Lower lobe of right lung (tissue), 2 donors: ENCODE results near the gene PARP1. TPM values are rescaled to one million over a fixed set of nuclear protein-coding genes. Genes with fewer than 3 reads are reported as not detected.

Source experiments
- ATAC-seq, 2 donors: fragments of 200-7000 bp; cut with Tn5 transposase; one replicate each; pipeline ENCODE4 v1.9.1; 2020 to 2022; ENCODE audit warnings: mild to moderate bottlenecking in 2 of 2, moderate library complexity in 2 of 2
- DNase-seq: peaks from one replicate; pipeline ENCODE4 v3.0.0-alpha.2; 2020
- H3K27ac ChIP-seq: fragments of 200-600 bp; one replicate; pipeline ENCODE4 v1.8.0; 2022
- H3K27me3 ChIP-seq: fragments of 200-600 bp; one replicate; pipeline ENCODE4 v1.8.0; 2022; ENCODE audit warnings: low read depth
- H3K36me3 ChIP-seq: fragments of 200-600 bp; one replicate; pipeline ENCODE4 v1.8.0; 2022; ENCODE audit warnings: mild to moderate bottlenecking
- H3K4me1 ChIP-seq: fragments of 200-600 bp; one replicate; pipeline ENCODE4 v1.8.0; 2022
- H3K4me3 ChIP-seq: fragments of 200-600 bp; one replicate; pipeline ENCODE4 v1.8.0; 2022; ENCODE audit warnings: mild to moderate bottlenecking
- H3K9me3 ChIP-seq: fragments of 200-600 bp; one replicate; pipeline ENCODE4 v1.8.0; 2022
- intact Hi-C: fragments of 100-400 bp; cut with DNase I; formaldehyde crosslinking; loops from one replicate; pipeline ENCODE4 v1.11.0; 2022
- total RNA-seq: library from RNA; stranded (reverse); fragmentation: NEBNext Ultra II Directional; extraction: Animal tissue kit (Norgen Biotek cat#: 25700); gene quantifications from one replicate; pipeline ENCODE4 v1.2.1, GENCODE V29; 2021
- TF ChIP-seq, protein P1 (sequence below): fragments of 200-600 bp; IDR thresholded peaks from one replicate; pipeline ENCODE4 v1.8.0; 2022; ENCODE audit warnings: antibody characterized with exemption, mild to moderate bottlenecking
- donor health status: DM: no; HTN: yes; CAD: no; lungs with severe emphysema.

PARP1 gene
- total RNA-seq, 1 donor from 2014 or later: 59.2 TPM

DNA sequence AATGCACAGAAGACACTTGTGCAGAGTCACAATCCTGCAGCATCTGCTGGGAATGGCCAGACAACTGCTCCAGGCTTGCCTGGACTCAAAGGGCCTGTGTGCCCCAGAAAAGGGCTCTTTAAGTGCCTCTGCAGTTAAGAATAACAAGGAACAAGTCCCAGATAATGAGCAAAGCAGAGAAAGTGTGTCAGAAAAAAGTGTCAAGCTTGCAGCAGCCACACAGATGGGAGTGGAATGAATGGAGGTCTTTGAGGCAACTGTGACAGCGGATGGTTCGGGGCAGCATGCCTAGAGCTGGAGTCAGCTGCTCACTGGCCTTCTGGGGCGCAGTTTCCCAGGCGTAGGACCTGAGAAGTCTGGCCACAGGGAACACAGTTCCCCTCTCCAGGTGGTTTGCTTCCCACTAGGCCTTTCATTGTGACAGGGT is 5.1 kb downstream of the PARP1 start:
- intact Hi-C loops: no loop called here
- DNase-seq: no peak
- peaks cover 43% of the 10 kb centered on the region for H3K36me3 ChIP-seq

GRCh38 chr1:226401355-226402303 is 6.3 kb downstream of the PARP1 start:
- peaks cover 55% of the 10 kb centered on the region for H3K36me3 ChIP-seq
- H3K9me3 ChIP-seq: no peaks in the 10 kb centered on the region
- peaks cover 31% of the 10 kb centered on the region for H3K4me1 ChIP-seq
- no peaks in the 10 kb centered on the region for H3K27me3 ChIP-seq
- H3K4me3 ChIP-seq: no peak overlapping the region
- TF ChIP-seq, protein P1, sequence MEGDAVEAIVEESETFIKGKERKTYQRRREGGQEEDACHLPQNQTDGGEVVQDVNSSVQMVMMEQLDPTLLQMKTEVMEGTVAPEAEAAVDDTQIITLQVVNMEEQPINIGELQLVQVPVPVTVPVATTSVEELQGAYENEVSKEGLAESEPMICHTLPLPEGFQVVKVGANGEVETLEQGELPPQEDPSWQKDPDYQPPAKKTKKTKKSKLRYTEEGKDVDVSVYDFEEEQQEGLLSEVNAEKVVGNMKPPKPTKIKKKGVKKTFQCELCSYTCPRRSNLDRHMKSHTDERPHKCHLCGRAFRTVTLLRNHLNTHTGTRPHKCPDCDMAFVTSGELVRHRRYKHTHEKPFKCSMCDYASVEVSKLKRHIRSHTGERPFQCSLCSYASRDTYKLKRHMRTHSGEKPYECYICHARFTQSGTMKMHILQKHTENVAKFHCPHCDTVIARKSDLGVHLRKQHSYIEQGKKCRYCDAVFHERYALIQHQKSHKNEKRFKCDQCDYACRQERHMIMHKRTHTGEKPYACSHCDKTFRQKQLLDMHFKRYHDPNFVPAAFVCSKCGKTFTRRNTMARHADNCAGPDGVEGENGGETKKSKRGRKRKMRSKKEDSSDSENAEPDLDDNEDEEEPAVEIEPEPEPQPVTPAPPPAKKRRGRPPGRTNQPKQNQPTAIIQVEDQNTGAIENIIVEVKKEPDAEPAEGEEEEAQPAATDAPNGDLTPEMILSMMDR: no peak
- no peak for DNase-seq
- ATAC-seq: no peak
- intact Hi-C loops: no loop called here
- no peak overlapping the region for H3K27ac ChIP-seq

More for the DNA sequence above, 5.1 kb downstream of the PARP1 start:
- H3K4me3 ChIP-seq: no peak overlapping the region
- TF ChIP-seq, protein P1: no peak
- no peaks in the 10 kb centered on the region for H3K27me3 ChIP-seq
- no peak for ATAC-seq
- no peaks in the 10 kb centered on the region for H3K9me3 ChIP-seq
- H3K4me1 ChIP-seq: peaks cover 36% of the 10 kb centered on the region
- no peak overlapping the region for H3K27ac ChIP-seq

- DNase-seq (no peak), ATAC-seq (no peak)
- H3K27ac ChIP-seq: no peak overlapping the region
- peaks cover 22% of the 10 kb centered on the region for H3K4me1 ChIP-seq
- H3K9me3 ChIP-seq: no peaks in the 10 kb centered on the region
- intact Hi-C loops: no loop called here
- peaks cover 61% of the 10 kb centered on the region for H3K36me3 ChIP-seq
- TF ChIP-seq, protein P1: no peak
- H3K27me3 ChIP-seq: no peaks in the 10 kb centered on the region
- no peak overlapping the region for H3K4me3 ChIP-seq
These were observed 7.2 kb downstream of the PARP1 start for GRCh38 chr1:226400519-226401354.

- H3K36me3 ChIP-seq: peaks cover 77% of the 10 kb centered on the region
- TF ChIP-seq, protein P1: no peak
These were observed 9.8 kb downstream of the PARP1 start for GRCh38 chr1:226397955-226398636.

More at GRCh38 chr1:226397955-226398636, 9.8 kb downstream of the PARP1 start:
- Histone ChIP-seq H3K27ac (no peak overlapping the region), H3K4me3 (no peak overlapping the region), H3K4me1 (no peaks in the 10 kb centered on the region), H3K27me3 (no peaks in the 10 kb centered on the region), H3K9me3 (no peaks in the 10 kb centered on the region)
- intact Hi-C loops: no loop called here
- ATAC-seq (no peak), DNase-seq (no peak)
